HepG2 (cell line): ENCODE measurements around the gene PMS1.

Experiments used
- CTCF ChIP-seq: sonication (generic); formaldehyde crosslinking; IDR thresholded peaks from 2 replicates; pipeline ENCODE4 v1.5.0; 2020; ENCODE audit warnings: mild to moderate bottlenecking, missing genetic modification reagents, moderate library complexity
- DMTF1 ChIP-seq: sonication (generic); formaldehyde crosslinking; IDR thresholded peaks from 2 replicates; pipeline ENCODE4 v1.4.0; 2020; ENCODE audit warnings: mild to moderate bottlenecking, missing genetic modification reagents
- MTERF4 ChIP-seq: sonication (generic); formaldehyde crosslinking; IDR thresholded peaks from 2 replicates; pipeline ENCODE4 v1.8.0; 2023; ENCODE audit warnings: mild to moderate bottlenecking, missing genetic modification reagents
- MYC ChIP-seq: sonication (generic); formaldehyde crosslinking; IDR thresholded peaks from 2 replicates; pipeline ENCODE4 v1.9.0; 2021; ENCODE audit warnings: missing genetic modification reagents, borderline replicate concordance
- NFE2L1 ChIP-seq: sonication (generic); formaldehyde crosslinking; IDR thresholded peaks from 2 replicates; pipeline ENCODE4 v1.4.0; 2020; ENCODE audit warnings: missing genetic modification reagents, mild to moderate bottlenecking, borderline replicate concordance
- POLR2A ChIP-seq, 2 experiments: IDR thresholded peaks; 2 replicates each; pipeline ENCODE4 v1.6.1; 2011; ENCODE audit warnings: low read depth in 2 of 2, low read length in 2 of 2, mild to moderate bottlenecking in 1 of 2, moderate library complexity in 1 of 2; ENCODE audit not compliant: insufficient read depth in 1 of 2
- POLR2AphosphoS5 ChIP-seq: IDR thresholded peaks from 2 replicates; pipeline ENCODE4 v1.6.1; 2012; ENCODE audit warnings: low read depth, low read length
- TAF15 ChIP-seq: fragments of 200-400 bp; formaldehyde crosslinking; IDR thresholded peaks from one replicate; pipeline ENCODE4 v1.6.1; 2018; ENCODE audit warnings: mild to moderate bottlenecking, low read depth, low read length; ENCODE audit not compliant: poor library complexity, severe bottlenecking
- THYN1 ChIP-seq: sonication (generic); formaldehyde crosslinking; IDR thresholded peaks from 2 replicates; pipeline ENCODE4 v1.8.1; 2023; ENCODE audit warnings: low read depth, mild to moderate bottlenecking, moderate library complexity, missing genetic modification reagents, borderline replicate concordance
- ZBTB7A ChIP-seq: sonication (generic); formaldehyde crosslinking; IDR thresholded peaks from 2 replicates; pipeline ENCODE4 v1.8.0; 2022; ENCODE audit warnings: mild to moderate bottlenecking, missing genetic modification reagents
- ZNF598 ChIP-seq: sonication (generic); formaldehyde crosslinking; IDR thresholded peaks from 2 replicates; pipeline ENCODE4 v1.5.1; 2020; ENCODE audit warnings: mild to moderate bottlenecking, missing genetic modification reagents, borderline replicate concordance
- ZNF615 ChIP-seq: sonication (generic); formaldehyde crosslinking; IDR thresholded peaks from 2 replicates; pipeline ENCODE4 v1.5.0; 2020; ENCODE audit warnings: mild to moderate bottlenecking, missing genetic modification reagents, borderline replicate concordance
- ZSCAN22 ChIP-seq: sonication (generic); formaldehyde crosslinking; IDR thresholded peaks from 2 replicates; pipeline ENCODE4 v1.4.0; 2020; ENCODE audit warnings: mild to moderate bottlenecking, missing genetic modification reagents

- no peak for TF ChIP-seq ZBTB7A (CRISPR knock-in tag)
- TF ChIP-seq CTCF (CRISPR knock-in tag), result no peak
- TF ChIP-seq ZNF598 (CRISPR knock-in tag), result no peak
- TF ChIP-seq POLR2A (IDR thresholded peaks at IDR 0.05; ENCODE audit: insufficient read depth in 1 of 2, low read depth in 2 of 2, low read length in 2 of 2), result no peak
- no peak for TF ChIP-seq ZSCAN22
- no peak for TF ChIP-seq THYN1 (CRISPR knock-in tag)
- no peak for TF ChIP-seq NFE2L1 (CRISPR knock-in tag)
- TF ChIP-seq TAF15, result no peak
- no peak for TF ChIP-seq ZNF615 (CRISPR knock-in tag)
- TF ChIP-seq DMTF1 (CRISPR knock-in tag), result no peak
- TF ChIP-seq POLR2AphosphoS5, result no peak
- TF ChIP-seq MYC (CRISPR knock-in tag), result no peak
- TF ChIP-seq MTERF4, result no peak
Measured at GRCh38 chr2:189900726-189901125, 116.5 kb downstream of the PMS1 start.
